Esophagus muscularis mucosa (tissue), 4 donors: ENCODE results near the gene KPNA6. TPM values are rescaled to one million over a fixed set of nuclear protein-coding genes. Genes with fewer than 3 reads are reported as not detected.

Source experiments
- DNase-seq: peaks from one replicate; pipeline ENCODE4 v3.0.0-alpha.2; 2017; ENCODE audit errors: extremely low spot score
- H3K27ac ChIP-seq, 4 donors: fragments of 200-600 bp; sonication (generic); replicated peaks in 1 of 4; 1 replicate in 3 of 4; 2 replicates in 1 of 4; pipeline ENCODE4 v1.5.1; 2016 to 2019; ENCODE audit warnings: mild to moderate bottlenecking in 1 of 4
- H3K27me3 ChIP-seq, 4 donors: fragments of 200-600 bp; sonication (generic); one replicate each; pipeline versions ENCODE4 v1.5.1 to v1.6.0; 2016 to 2019
- H3K36me3 ChIP-seq, 4 donors: fragments of 200-600 bp; sonication (generic); one replicate each; pipeline ENCODE4 v1.5.1; 2016 to 2019
- H3K4me1 ChIP-seq, 4 donors: fragments of 200-600 bp; sonication (generic); one replicate each; pipeline ENCODE4 v1.5.1; 2016 to 2019
- H3K4me3 ChIP-seq, 4 donors: fragments of 200-600 bp; sonication (generic); 1 replicate in 2 of 4; 2 replicates in 2 of 4; pipeline ENCODE4 v1.5.1; 2016 to 2019; ENCODE audit warnings: mild to moderate bottlenecking in 4 of 4, moderate library complexity in 1 of 4
- H3K9me3 ChIP-seq, 4 donors: fragments of 200-600 bp; sonication (generic); 1 replicate in 3 of 4; 2 replicates in 1 of 4; pipeline ENCODE4 v1.5.1; 2016 to 2019
- CTCF ChIP-seq, 3 experiments: fragments of 200-600 bp in 2 of 3; fragments of 450-650 bp in 1 of 3; sonication (generic) in 2 of 3; IDR thresholded peaks; one replicate each; pipeline ENCODE4 v1.5.1; 2017 to 2019; ENCODE audit warnings: antibody characterized with exemption in 3 of 3, mild to moderate bottlenecking in 2 of 3, moderate library complexity in 1 of 3
- EP300 ChIP-seq: sonication (generic); formaldehyde crosslinking; IDR thresholded peaks from one replicate; pipeline ENCODE4 v1.6.1; 2017; ENCODE audit warnings: antibody characterized with exemption
- POLR2A ChIP-seq: fragments of 450-650 bp; IDR thresholded peaks from one replicate; pipeline ENCODE4 v1.6.1; 2017; ENCODE audit warnings: antibody characterized with exemption, moderate library complexity, mild to moderate bottlenecking, low read depth
- POLR2AphosphoS5 ChIP-seq, 2 donors: sonication (generic); formaldehyde crosslinking; IDR thresholded peaks; one replicate each; pipeline ENCODE4 v1.6.1; 2017; ENCODE audit warnings: antibody characterized with exemption in 2 of 2
- WGBS: methylation state at CpG from one replicate; pipeline ENCODE4 v1.1.5; 2018; 5-methylcytosine and 5-hydroxymethylcytosine counted together
- intact Hi-C: fragments of 100-400 bp; cut with DNase I; formaldehyde crosslinking; loops from one replicate; pipeline ENCODE4 v1.15.1; 2023
- total RNA-seq, 4 donors: library from RNA; depleted of rRNA; stranded (reverse); fragments of >200 nt; gene quantifications; one replicate each; pipeline versions ENCODE4 v1.1.0 to v1.2.1, GENCODE V29; 2016

Gene KPNA6
- total RNA-seq, 4 donors from 2014 or later = 47.8 to 71.3 (median 55.4) TPM

- Histone ChIP-seq H3K4me1 (peaks cover 40 to 58% (median 51%) of the 10 kb centered on the region in 4 donors), H3K27ac (peak within 1 kb of the TSS; percentile 93 to 96 (median 94)), H3K27me3 (no peaks in the 10 kb centered on the region), H3K9me3 (peaks cover 0 to 2% (median 0%) of the 10 kb centered on the region in 4 donors), H3K36me3 (peaks cover 8 to 38% (median 24%) of the 10 kb centered on the region in 4 donors), H3K4me3 (peak within 1 kb of the TSS; percentile 61 to 76 (median 70))
- peak; percentile 85 to 87 for TF ChIP-seq POLR2AphosphoS5 (IDR thresholded peaks at IDR 0.05)
- TF ChIP-seq EP300 = no peak
- TF ChIP-seq CTCF (IDR thresholded peaks at IDR 0.05) = peak in 2 of 3 experiments; percentile 14 to 17
- peak; percentile 16 for TF ChIP-seq POLR2A
- intact Hi-C loops = no loop called here
- 0% methylated on average over 10 of the region's 79 CpGs for WGBS
- DNase-seq = peak; percentile 99
Observed at GRCh38 chr1:32179443-32180185, 71.8 kb downstream of the KPNA6 start, which contains the start of gene TXLNA. Gene TXLNA, plus strand, starts transcription at chr1:32179675. Its CDS starts 671 bp downstream, at chr1:32180346.

GRCh38 chr1:32180186-32181060 lies 72.6 kb downstream of the KPNA6 start:
- no peak for TF ChIP-seq CTCF (IDR thresholded peaks at IDR 0.05)
- TF ChIP-seq POLR2A = peak; percentile 37
- TF ChIP-seq EP300 = no peak
- TF ChIP-seq POLR2AphosphoS5 (IDR thresholded peaks at IDR 0.05) = no peak
- H3K27me3 ChIP-seq = no peaks in the 10 kb centered on the region
- H3K27ac ChIP-seq = peak overlapping the region; percentile 93 to 96 (median 94)
- H3K9me3 ChIP-seq = peaks cover 0 to 3% (median 0%) of the 10 kb centered on the region in 4 donors
- intact Hi-C loops = no loop called here
- peaks cover 10 to 43% (median 29%) of the 10 kb centered on the region in 4 donors for H3K36me3 ChIP-seq
- DNase-seq = no peak
- peak overlapping the region; percentile 61 to 76 (median 70) for H3K4me3 ChIP-seq
- peaks cover 46 to 65% (median 59%) of the 10 kb centered on the region in 4 donors for H3K4me1 ChIP-seq
- 5% methylated on average over 22 of the region's 36 CpGs for WGBS

- H3K9me3 ChIP-seq = peaks cover 0 to 3% (median 0%) of the 10 kb centered on the region in 4 donors
- intact Hi-C loops = no loop called here
Observed at GRCh38 chr1:32181065-32181464, 73.2 kb downstream of the KPNA6 start.

GRCh38 chr1:32181563-32181962 lies 73.7 kb downstream of the KPNA6 start:
- peak overlapping the region; percentile 61 to 76 (median 70) for H3K4me3 ChIP-seq
- 80% methylated on average over 5 of the region's 5 CpGs for WGBS
- intact Hi-C loops = no loop called here
- no peak for TF ChIP-seq CTCF (IDR thresholded peaks at IDR 0.05)
- no peak for TF ChIP-seq POLR2AphosphoS5 (IDR thresholded peaks at IDR 0.05)
- no peak for TF ChIP-seq POLR2A
- TF ChIP-seq EP300 = no peak
- H3K9me3 ChIP-seq = peaks cover 0 to 3% (median 0%) of the 10 kb centered on the region in 4 donors
- H3K4me1 ChIP-seq = peaks cover 52 to 76% (median 68%) of the 10 kb centered on the region in 4 donors
- H3K27me3 ChIP-seq = no peaks in the 10 kb centered on the region
- H3K36me3 ChIP-seq = peaks cover 10 to 53% (median 39%) of the 10 kb centered on the region in 4 donors
- DNase-seq = no peak
- H3K27ac ChIP-seq = peak overlapping the region; percentile 25 to 96 (median 94)

More at GRCh38 chr1:32181065-32181464, 73.2 kb downstream of the KPNA6 start:
- H3K4me3 ChIP-seq = peak overlapping the region; percentile 61 to 76 (median 70)
- peak overlapping the region; percentile 25 to 96 (median 94) for H3K27ac ChIP-seq
- peaks cover 10 to 48% (median 36%) of the 10 kb centered on the region in 4 donors for H3K36me3 ChIP-seq
- H3K4me1 ChIP-seq = peaks cover 47 to 71% (median 64%) of the 10 kb centered on the region in 4 donors
- TF ChIP-seq POLR2AphosphoS5 (IDR thresholded peaks at IDR 0.05) (no peak), EP300 (no peak), CTCF (IDR thresholded peaks at IDR 0.05) (no peak)
- no peak for DNase-seq
- WGBS = 74% methylated on average over 9 of the region's 9 CpGs
- H3K27me3 ChIP-seq = no peaks in the 10 kb centered on the region
